Activated CD4-positive, alpha-beta T cell treated with anti-CD3 and anti-CD28 coated beads, Interleukin-2, amount 50 U/mL, for 24 hours (primary cell): ENCODE data around the gene FMO1.
"Not testable (repeated sequence)": the region's sequence is repeated elsewhere in the genome, so short reads cannot be mapped to it uniquely, and the experiment has no call there.

Source experiments
- DNase-seq, 2 donors: peaks; one replicate each; pipeline ENCODE4 v3.0.0-alpha.2; 2020; ENCODE audit warnings: low read depth in 1 of 2, low spot score in 1 of 2

Gene FMO1

DNA sequence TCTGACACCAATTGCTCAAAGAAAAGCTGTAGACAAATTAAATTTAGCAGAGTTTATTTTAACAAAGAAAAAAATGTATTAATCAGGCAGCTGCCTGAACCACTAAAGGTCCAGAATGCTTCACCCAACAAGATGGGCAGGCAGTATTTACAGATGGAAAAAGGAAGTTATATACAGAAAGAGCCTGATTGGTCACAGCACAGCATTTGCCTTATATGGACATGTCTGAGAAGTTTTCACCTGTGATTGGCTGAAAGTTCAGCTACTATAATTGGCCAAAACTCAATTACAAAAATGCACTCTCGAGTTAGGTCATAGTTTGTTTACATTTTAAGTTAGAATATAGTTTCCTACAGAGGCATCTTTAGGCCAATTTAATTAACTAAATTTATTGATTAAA is 15.1 kb upstream of the FMO1 start:
- no peak for DNase-seq

DNA sequence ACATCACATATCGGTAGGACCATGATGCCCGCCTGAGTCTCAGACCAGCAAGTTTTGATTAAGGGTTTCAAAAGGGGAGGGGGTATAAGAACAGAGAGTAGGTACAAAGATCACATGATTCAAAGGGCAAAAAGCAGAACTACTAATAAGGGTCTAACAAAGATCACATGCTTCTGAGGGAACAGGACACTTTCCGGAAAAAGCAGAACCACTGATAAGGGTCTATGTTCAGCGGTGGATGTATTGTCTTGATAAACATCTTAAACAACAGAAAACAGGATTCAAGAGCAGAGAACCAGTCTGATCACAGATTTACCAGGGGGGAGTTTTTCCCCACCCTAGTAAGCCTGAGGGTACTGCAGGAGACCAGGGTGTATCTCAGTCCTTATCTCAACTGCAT is 12.1 kb upstream of the FMO1 start:
- not testable (repeated sequence) for DNase-seq

DNA sequence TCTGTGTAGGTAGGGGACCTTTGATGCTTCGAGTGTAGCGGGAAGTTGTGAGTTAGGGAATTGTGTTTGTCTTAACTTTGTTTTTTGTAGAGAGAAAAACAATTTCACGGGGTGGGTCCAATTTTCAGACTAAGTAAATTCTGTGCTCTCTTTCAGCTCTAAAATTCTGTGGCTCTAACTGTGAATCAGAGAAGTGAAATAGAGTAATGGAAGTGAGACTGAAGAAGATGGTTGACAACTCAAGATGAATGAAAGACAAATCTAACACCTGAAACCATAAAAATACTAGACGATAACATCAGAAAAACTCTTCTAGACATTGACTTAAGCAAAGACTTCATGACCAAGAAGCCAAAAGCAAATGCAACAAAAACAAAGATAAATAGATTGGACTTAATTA is 4.4 kb upstream of the FMO1 start:
- no peak for DNase-seq

DNA sequence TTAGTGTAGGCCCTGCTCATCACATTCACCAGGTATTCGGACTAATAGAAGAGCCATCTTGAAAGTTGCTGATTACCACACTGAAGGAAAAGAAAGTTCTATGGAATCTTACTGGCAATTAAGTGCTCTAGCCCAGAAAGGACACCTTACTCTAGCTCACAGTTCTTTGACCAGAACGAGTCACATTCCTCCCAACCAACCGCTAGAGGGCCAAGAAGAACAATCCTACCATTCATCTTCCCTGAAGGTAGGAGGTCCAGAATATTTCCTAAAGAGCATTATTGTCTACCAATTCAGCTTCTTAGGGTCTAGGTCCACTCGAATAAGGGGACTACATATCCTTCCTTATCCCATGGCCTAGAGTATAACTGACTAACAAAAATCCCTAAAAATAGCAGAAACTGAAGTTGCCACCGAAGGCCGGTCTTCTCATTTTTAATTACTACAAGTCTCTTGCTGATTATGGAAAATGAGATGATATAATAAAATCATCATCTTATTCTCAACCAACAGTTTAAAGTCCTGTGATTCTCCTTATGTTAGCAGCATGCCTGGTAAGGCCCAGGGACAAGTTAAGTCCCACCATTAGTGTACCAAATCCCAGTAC is 2.7 kb upstream of the FMO1 start:
- no peak for DNase-seq

DNA sequence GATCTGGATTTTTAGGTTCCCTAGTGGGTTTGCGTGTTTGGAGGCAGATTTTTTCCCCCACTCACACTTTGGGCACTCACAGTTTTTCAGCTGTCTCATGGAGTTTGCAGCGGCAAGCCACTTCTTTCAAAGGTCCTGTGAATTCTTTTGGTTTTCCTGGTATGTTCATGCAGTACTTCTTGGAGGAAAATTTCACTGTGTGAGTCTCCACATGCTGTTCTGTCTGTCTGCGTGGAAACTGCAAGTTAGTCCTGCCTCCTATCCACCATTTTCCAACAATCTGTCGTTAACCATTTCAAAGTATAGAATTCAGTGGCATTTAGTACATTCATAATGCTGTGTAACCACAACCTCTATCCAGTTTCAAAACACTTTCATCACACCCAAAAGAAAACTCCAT is 793 bp upstream of the FMO1 start:
- DNase-seq, result no peak

DNA sequence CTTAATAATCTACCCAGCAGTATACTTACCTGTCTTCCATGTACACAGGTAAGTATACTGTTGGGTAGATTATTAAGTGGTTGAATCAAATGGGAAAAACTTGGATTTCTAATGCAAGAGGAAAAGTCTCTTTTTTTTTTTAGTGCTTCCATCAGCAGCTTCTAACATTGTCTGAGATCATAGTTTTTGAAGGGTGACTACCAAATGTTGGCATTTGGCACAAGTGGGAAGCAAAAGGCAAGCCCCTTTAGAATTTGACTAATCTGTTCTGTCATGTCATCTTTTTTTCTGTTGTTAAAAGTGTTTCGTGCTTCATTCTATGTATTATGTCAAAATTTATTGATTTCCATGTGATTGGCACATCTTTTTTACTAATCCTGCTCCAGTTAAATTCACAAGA is 547 bp downstream of the FMO1 start:
- DNase-seq, result no peak

DNA sequence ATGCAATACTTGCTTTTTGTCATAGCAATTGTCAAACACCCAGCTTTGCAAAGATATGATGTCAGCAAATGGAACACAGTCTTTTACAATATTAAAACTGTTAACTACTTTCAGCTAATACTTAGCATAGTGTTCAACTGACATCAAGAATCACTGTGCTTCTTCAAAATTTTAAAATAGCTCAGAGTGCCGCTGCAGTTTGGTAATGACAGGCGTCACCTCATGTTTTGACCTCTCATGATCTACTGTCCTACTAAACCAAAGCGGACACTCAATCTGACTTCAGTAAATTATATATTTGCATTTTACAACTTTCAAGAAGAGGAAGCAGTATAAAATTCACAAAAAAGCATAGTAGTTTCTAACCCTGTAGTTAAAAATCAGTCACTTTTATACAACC is 2.0 kb downstream of the FMO1 start:
- no peak for DNase-seq

DNA sequence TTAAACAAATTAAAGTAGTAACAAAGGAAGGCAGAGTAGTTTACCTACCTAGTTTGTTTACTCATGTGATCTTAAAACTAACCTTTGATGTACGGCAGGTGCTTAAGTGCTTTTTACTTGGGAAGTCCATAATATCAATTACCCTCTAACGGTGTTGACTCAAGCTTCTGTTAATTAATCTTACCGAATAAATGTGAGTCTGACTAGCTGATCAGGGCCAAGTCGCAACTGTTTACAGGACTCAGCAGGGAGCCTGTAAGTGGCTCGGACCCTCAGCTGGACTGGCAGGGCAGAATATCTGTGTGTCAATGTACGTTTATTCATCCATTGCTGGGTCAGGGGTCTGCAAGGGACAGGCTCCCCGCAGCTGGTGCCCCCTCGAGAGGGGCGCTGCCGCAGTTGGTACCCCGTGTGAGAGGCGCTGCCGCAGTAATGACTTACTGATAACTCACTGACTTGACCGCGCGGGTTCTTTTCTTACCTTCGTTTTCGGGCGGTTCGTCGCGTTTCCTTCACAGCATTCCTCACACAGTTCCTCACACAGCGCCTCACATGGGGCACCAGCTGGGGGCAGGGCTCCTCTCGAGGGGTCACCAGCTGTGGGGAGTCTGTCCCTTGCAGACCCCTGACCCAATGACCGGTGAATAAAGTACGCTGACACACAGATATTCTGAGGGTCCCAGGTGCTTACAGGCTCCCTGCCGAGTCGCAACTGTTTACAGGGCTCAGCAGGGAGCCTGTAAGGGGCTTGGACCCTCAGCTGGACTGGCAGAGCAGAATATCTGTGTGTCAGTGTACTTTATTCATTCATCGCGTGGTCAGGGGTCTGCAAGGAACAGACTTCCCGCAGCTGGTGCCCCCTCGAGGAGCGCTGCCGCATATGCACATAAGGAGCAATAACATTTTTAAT is 3.0 kb downstream of the FMO1 start:
- DNase-seq, result no peak

DNA sequence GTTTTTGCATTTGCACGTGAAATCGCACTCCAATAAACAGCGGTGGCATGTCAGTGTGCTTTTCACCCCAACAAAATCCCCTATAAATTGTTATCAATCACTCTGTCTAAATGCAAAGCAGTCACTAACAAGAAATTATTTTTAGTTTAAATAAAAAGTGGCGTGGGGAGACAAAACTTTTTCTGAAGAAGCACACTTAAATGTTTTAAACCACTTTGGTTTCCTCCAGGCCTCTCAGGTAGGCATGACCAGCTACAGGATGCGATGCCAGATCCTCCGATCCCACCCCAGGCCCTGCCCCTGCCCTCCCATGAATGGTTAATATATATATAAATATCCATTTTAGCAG is 3.6 kb downstream of the FMO1 start:
- no peak for DNase-seq

DNA sequence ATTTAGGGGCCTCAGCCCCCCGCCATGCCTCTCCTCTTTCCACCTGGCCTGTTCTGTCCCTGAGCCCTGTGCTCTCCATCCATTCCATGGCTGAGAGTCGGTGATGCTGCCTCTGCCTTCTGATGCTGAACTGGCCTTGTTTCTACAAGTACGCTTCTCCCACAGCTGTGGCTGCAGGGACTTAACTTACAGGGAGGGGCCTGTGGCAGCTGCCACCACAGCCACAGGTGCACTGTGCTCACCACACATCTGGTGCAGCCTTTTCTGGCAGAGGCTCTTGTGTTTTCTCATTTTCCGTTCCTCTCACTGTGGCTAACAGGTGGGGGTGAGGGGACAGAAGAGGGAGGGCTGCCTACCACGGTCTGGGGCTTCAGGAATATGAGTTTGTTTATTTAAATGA is 4.2 kb downstream of the FMO1 start:
- DNase-seq, result no peak

DNA sequence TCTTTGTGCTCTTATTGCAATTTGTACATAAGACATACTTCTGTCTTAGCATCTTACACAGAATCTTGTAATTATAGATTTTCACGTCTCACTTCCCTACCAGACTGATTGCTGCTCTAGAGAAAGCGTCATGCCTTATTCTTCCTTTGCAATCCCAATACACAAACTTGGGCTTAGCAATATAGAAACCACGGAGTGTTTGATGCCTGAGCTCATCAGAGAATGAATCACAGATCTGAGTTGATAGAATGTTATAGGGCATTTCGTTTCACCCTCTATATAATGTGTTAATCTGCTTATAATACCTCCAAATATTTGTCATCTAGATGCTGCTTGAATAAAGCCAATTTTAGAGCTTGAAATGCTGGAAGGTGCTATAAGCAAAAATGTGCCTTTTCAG is 6.6 kb downstream of the FMO1 start:
- no peak for DNase-seq

DNA sequence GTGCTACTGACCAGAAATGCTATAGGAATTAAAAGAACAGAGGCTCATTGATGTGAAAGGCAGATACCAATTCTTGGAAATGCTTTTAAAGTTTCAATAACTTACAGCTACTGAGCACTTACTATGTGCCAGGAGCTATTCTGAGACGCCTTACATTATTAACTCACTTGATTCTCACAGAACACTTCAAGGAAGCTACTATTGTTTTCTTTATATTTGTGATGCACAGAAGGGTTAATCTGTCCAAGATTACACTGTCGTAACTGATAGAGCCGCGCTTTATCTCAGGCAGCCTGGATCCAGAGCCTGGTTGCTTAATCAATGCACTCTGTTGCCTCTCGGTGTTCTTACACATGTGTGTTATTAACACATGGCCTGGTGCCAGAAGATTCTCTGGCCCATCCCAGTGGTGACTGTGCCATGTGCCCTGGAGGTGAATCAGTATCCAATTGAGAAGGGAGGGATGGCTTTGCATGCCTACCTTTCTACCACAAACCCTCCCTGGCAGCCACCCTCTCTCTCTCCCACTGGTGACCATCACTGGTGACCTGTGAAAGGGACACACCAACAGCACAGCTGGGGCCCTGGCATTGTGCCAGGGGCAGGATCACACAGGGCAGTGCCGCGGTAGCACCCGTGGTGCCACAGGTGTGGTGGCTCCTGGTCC is 8.8 kb downstream of the FMO1 start:
- DNase-seq, result no peak

DNA sequence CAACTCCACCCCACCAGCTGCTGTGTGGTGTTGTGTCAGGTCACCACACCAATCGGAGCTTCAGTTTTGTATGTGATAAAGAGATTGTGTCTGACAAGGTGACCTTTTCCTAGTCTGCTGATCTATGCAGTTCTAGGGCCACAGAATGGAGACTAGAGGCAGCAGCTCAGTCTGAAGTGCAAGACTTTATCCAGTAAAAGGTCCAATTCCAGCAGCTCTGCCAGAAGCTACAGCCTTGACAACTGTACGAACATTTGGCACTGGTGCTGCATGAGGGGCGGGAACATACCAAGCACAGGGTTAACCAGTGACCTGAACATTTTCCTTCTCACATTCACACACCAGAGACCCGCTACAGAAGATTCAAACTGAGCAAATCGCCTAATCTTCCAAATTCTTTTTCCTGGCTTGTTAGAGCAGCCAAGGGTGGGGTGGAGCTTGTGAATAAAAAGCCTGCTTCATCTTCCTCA is 9.3 kb downstream of the FMO1 start:
- DNase-seq, result no peak

DNA sequence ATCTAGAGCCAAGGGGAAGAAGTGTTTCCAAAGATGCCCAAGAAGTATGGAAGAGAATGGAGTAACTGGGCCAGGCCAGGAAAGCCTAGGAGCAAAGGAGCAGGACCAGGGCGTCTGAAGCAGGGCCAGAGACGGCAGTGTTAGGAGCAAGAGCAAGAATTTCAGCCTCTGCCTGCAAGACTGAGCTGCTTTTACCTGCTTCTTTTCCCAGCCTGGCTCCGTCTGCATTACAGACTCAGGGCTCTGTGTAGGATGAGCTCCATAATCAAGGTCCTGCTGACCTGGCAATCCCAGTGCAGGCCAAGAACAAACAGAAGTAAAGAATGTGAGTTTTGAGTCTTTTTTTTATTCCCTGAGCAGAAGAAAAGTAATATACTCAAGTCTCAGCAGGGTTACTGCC is 10.1 kb downstream of the FMO1 start:
- no peak for DNase-seq

DNA sequence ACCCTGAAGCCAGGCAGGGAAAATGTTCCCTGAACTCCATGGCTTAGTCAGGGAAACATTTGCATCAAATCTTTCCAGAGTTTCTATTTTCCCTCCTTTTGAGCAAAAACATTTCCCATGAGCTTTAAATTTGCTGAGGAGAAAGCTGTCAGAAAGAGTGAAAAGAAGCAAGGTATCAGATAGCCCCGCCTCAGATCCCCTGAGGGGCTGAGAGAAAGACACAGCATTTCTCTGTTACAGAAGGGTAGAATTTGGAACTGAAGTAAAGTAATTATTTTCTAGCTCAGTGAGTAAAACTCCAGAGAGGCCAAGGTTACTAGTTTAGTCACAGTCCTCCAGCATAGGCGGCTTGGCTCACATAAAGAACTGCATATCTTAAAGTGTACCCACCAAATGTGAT is 10.6 kb downstream of the FMO1 start:
- no peak for DNase-seq

DNA sequence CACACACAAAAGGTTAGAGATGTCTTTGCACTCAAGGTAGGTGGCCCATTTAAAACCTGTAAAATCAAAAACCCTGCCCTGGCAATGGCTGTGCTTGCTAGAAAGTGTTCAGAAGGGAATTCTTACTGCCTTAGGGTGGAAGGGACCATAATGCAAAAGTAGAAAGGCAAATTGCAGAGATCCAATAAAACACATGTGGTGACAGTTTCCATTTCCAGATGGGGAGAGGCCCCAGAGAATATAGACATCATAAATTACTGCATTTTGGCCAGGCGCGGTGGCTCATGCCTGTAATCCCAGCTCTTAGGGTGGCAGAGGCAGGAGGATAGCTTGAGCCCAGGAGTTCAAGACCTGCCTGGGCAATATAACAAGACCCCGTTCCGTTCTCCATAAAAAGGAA is 13.0 kb downstream of the FMO1 start:
- DNase-seq, result no peak

DNA sequence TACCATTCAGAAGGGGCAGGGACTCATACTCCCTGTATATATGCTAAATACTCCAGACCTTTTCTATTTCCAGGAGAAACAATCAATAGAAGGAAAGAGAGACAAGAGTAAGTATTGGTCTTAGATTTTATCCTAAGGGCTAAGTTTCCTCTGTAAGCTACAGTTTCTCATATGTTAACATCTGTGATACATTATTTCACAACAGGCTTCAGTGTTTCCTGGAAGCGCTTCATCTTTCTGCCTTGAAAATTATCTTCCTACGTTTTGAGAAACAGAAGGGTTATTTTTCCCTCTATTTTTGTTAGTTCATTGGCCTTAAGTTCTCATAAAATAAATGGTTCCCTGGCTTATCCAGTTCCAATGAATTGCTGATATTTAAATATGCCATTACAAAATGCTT is 15.6 kb downstream of the FMO1 start:
- no peak for DNase-seq

DNA sequence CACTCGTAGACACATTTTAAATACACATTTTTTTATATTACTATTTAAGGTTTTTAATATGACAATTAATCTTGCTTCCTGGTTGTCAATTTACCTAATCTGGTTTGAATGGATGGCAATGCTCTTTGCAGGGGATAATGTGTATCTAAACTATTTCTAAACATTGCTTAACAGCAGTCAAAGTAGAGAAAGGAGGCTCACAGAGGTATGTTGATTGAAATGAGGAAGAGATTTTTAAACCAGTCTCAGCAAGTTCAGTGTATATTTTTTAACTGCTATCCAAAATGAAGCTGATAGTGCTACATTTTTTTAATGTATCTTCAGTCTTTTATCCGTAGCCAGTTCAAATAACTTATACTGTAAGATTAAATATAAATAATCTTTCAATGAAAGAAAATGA is 17.4 kb downstream of the FMO1 start:
- DNase-seq, result no peak

DNA sequence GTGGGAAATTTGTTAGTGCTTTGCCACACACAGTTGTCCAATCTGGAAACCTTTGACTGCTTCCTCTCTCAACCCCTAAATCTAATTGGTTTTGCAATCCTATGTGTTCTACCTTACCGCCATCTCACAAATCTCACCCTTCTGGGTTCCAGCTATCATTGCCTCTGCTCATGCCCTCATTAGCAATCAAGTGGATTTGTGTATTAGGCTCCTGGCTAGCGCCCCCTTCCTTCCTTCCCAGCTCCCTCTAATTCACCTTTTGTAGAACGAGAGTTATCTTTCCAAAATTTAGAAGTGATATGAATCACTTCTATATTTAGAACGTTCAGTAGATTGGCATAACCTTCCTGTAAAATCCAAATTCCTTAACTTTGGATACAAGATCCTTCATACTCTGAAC is 18.6 kb downstream of the FMO1 start:
- no peak for DNase-seq

DNA sequence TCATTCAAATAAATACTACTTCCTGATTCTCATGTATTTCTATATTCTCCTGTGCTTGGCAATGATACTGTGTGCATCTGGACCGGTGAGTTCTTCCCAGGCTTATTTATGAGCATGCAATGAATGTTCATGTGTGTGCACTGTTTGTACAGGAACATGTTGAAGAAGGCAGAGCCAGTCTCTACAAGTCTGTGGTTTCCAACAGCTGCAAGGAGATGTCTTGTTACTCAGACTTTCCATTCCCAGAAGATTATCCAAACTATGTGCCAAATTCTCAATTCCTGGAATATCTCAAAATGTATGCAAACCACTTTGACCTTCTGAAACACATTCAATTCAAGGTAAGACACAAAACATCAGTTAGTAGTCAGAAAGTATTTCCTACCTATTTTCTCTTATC is 19.1 kb downstream of the FMO1 start:
- no peak for DNase-seq

DNA sequence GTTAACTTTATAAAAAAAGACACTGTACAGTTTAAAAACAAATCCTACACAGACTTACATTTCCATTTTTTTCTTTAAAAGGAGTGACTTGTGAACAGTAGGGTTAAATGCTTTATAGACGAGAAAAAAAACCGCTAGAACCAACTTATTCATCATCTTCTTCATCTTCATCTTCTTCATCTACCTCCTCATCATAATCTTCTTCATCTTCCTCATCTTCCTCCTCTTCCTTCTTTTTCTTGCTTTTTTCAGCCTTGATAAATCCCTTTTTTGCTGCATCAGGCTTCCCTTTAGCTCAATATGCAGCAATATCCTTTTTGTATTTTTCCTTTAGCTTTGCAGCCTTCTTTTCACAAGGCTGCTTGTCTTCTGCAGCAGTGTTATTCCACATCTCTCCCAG is 22.5 kb downstream of the FMO1 start:
- no peak for DNase-seq

DNA sequence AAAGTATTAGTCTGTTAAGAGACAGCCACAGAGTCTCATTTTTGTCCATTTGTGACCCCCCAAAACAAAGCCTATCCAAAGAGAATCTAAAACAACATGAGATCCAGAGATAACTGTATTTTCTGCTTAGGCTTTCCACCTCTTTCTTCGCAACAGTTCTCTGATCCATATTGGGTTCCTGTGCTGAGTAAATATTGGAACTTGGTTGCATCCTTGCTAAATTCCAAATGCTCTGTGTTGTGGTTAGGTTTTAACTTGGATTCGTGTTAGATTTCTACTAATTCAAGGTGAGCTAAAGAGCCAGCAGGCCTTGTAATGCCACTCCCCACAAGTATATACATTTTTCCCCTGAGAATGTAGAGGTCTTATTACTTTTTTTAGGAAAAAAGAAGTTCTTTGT is 29.2 kb downstream of the FMO1 start:
- no peak for DNase-seq
